NCI-H748 (cell line): Measurements from ENCODE around the gene PTPRN2.
"Not testable (repeated sequence)": the region's sequence is repeated elsewhere in the genome, so short reads cannot be mapped to it uniquely, and the experiment has no call there.

Source experiments
- DNase-seq: peaks from one replicate; lab custom pipeline; 2025; ENCODE audit not compliant: unreplicated experiment; lab: John Stamatoyannopoulos, UW

PTPRN2 gene

GRCh38 chr7:157577061-157577460 lies 1010.6 kb downstream of the PTPRN2 start:
- DNase-seq, result no peak

DNA sequence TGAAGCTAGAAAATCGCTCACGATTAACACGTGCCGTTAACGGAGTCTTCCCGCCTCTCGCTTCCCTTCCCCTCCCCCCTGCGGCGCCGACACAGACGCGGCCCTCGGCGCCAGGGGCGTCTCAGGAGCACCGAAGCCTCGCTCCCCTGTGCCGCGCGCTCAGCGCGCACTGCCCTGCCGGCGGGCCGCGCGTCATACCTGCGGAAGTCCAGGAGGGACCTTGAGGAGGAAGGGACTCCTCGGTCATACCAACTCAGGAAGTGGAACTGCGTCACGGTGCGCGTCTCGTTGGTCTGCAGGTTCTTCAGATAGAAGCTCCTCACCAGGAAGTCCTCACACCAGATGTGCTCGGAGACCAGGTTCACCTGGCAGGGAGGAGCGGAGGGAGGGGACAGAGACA lies 1011.2 kb downstream of the PTPRN2 start:
- no peak for DNase-seq

DNA sequence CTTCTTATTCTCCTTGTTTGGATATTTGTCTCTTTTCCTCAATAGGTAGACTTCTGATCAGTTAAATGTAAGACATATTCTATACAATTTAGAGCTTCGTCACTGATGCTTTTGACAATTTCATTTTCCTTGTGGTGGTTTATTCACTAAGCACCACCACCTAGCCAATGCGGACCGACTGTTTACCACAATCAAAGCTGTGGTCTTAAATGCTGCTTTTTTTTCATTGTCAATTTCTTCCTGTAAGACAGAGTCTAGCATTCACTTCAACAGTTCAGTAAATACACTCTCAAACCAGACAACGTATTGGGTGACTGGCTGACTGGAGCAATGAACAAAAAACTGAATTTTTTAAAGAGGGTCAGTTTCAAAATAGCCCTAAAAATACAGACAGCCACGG lies 1011.8 kb downstream of the PTPRN2 start:
- DNase-seq, result no peak

- no peak for DNase-seq
Observed at GRCh38 chr7:157574914-157575586, 1012.6 kb downstream of the PTPRN2 start.

GRCh38 chr7:157574120-157574825 lies 1013.4 kb downstream of the PTPRN2 start:
- no peak for DNase-seq

DNA sequence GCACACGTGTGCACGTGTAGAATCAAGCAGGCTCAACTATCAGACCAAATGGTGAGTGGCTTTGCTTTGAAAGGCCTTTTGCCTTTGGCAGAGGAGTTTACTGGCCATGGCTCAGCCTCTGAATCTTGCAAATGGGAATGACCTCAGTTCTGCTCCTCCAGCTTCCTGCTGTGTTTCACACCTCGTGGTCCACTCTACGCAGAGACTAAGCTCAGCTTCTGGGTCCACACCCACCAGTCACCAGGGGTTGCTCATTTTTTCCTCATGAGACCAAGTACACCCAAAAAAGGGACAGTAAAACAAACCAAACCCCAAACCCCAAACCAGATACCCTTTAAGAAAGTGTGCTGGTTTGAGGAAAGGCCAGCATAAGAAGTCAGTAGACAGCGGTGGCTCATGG lies 1014.4 kb downstream of the PTPRN2 start:
- no peak for DNase-seq

DNA sequence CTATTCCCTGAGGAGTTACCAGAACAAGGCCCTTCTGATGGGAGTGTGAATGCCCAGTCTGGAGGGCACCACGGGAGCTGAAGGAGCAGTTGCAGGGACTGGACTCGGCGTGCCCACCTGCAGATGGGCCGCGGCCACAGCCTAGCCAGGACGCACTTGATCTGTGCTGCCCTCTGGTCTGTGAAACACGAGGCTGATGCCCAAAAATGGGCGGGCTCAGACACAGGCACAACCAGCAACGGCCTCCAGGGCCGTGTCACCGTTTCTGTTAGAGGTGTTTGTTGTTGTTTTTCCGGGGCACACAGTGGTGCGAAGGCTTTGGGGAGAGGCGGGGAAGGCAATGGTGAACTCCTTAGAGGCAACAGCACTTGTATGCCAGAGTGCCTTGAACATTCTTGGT lies 1015.0 kb downstream of the PTPRN2 start:
- DNase-seq, result no peak

- no peak for DNase-seq
Observed at GRCh38 chr7:157570531-157571200, 1017.0 kb downstream of the PTPRN2 start.

GRCh38 chr7:157569967-157570366 lies 1017.7 kb downstream of the PTPRN2 start:
- DNase-seq, result no peak

DNA sequence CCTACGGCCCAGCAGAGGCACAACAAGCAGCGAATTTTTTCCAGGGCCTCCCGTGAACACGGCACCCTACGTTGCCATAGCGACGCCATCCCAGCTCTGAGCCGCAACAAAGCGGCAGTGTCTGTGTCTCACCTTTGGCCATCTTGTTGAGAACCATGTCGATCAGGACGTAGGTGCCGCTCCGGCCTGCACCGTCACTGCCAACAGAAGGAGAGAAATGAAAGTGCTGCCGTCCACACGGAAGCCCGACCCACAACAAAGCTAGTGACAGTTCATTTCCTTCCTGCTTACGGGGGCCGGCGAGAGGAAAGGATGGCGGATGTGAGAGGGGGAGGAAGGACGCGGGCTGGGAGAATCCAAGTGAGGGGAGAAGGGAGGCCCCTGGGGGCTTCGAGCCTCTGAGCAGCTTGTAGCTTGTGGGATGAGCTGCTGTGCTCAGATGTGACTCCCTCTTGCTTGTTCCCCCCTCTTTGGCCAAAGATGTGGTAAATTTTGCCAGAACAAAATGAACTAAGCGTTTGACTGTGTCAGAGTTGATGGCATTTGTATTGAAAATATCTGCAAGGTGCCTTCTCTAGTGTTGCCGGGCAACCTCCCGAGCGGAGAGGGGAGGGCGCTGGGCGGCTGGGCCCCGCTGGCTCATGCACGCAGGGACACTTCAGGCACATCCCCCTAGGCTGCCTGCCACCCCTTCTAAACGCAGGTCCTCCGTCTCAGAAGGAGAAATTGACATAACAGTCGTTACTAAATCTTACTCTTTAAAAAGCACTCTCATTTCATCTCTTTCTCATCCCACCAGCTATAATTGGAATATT lies 1018.6 kb downstream of the PTPRN2 start:
- DNase-seq, result no peak

GRCh38 chr7:157568106-157568769 lies 1019.4 kb downstream of the PTPRN2 start:
- DNase-seq, result no peak

- no peak for DNase-seq
Observed at GRCh38 chr7:157567666-157568065, 1020.0 kb downstream of the PTPRN2 start.

DNA sequence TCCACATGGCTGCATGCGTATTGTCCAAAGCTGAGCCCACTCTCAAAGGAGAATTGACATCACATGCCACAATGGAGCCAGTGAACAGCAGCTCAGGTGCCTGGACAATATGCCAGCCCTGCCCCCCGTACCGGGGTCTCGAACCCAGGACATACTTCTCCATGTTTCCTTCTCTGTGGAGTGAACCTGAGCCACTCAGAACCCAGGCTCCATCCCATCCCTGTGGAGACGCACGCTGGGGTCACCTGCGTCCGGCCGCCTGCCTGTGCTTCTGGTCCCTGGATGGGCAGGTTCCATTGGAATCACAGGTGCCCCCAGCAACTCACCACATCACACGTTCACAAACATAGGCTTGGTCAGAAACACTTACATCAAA lies 1021.0 kb downstream of the PTPRN2 start:
- no peak for DNase-seq

DNA sequence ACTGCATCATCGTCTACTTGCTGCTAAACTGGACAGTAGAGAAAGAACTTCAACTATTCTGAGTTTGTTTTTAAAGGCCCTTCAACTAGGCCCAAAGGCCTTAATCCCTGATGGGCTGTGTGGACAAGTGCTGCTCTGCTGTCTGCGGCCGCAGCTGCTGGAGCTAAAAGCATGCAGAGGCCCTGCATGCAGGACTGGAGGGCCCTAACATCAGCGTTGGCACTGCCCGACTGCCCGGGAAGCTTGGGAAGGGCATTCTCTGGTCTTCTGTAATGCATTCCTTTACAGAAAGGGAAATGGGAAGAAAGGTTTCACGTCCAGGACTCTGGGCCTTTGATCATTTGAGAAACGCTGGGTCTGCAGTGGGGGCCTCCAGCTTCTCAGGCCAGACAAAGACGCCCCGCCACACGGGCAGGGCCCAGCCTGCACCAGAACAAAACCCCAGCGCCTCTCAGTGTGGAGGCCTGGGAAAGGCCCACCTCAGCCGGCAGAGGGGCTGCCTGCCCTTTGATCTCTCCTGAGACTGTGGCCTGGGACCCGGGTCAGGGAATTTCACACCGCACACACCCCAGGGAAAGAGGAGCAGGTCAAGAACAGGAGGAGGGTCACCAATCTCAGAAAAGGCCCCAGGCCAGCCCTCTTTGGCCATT lies 1021.5 kb downstream of the PTPRN2 start:
- no peak for DNase-seq

- no peak for DNase-seq
Observed at GRCh38 chr7:157565201-157565626, 1022.4 kb downstream of the PTPRN2 start.

GRCh38 chr7:157564517-157565177 lies 1023.0 kb downstream of the PTPRN2 start:
- no peak for DNase-seq

DNA sequence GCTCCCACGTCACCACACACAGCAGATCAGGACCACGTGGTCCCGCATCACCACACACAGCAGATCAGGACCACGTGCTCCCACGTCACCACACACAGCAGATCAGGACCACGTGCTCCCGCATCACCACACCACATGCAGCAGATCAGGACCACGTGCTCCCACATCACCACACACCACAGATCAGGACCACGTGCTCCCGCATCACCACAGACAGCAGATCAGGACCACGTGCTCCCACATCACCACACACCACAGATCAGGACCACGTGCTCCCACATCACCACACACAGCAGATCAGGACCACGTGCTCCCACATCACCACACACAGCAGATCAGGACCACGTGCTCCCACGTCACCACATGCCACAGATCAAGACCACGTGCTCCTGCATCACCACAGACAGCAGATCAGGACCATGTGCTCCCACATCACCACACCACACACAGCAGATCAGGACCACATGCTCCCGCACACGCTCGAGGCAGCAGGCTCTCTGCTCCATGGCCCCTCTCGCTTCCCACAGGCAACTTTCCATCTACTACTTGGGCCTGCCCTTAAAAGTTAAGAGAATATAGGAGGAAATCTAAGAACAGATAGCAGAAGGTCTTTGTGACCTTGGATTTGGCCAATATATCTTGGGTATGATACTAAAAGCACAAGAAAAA lies 1024.0 kb downstream of the PTPRN2 start:
- not testable (repeated sequence) for DNase-seq

- DNase-seq, result not testable (repeated sequence)
Observed at GRCh38 chr7:157562522-157563398, 1024.9 kb downstream of the PTPRN2 start.
